ENCODE data around the gene TSC22D1.

DNA sequence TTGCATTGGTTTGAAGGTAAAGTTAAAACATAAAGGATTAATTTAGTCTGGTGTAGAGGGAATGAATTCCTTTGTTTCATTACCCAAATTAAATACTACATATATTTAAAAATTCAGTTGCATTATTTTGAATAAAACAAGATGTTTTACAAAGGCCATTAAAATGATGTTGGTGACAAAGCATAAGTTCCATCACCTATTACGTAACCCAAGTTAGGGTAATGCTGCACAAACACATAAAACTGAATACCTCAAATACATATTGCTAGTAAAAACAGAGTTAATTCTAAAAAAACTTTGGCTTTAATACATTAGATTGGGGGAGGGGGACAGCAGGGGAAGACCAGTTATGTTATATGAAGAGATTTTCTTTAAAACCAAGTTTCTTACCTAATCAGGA, 122.2 kb downstream of the TSC22D1 start:
- TF ChIP-seq, protein P1, sequence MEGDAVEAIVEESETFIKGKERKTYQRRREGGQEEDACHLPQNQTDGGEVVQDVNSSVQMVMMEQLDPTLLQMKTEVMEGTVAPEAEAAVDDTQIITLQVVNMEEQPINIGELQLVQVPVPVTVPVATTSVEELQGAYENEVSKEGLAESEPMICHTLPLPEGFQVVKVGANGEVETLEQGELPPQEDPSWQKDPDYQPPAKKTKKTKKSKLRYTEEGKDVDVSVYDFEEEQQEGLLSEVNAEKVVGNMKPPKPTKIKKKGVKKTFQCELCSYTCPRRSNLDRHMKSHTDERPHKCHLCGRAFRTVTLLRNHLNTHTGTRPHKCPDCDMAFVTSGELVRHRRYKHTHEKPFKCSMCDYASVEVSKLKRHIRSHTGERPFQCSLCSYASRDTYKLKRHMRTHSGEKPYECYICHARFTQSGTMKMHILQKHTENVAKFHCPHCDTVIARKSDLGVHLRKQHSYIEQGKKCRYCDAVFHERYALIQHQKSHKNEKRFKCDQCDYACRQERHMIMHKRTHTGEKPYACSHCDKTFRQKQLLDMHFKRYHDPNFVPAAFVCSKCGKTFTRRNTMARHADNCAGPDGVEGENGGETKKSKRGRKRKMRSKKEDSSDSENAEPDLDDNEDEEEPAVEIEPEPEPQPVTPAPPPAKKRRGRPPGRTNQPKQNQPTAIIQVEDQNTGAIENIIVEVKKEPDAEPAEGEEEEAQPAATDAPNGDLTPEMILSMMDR (IDR thresholded peaks at IDR 0.05): no peak
- TF ChIP-seq POLR2A (IDR thresholded peaks at IDR 0.05): no peak
